Vagina (tissue), 2 donors: ENCODE measurements around the gene RAF1. TPM values are rescaled to one million over a fixed set of nuclear protein-coding genes. Genes with fewer than 3 reads are reported as not detected.
"Not testable (repeated sequence)": the region's sequence is repeated elsewhere in the genome, so short reads cannot be mapped to it uniquely, and the experiment has no call there.

Experiments
- DNase-seq, 2 donors: peaks; one replicate each; pipeline ENCODE4 v3.0.0-alpha.2; 2017; ENCODE audit errors: extremely low spot score in 2 of 2
- H3K27ac ChIP-seq: fragments of 200-600 bp; sonication (generic); one replicate; pipeline ENCODE4 v1.5.1; 2019
- H3K27me3 ChIP-seq: fragments of 200-600 bp; sonication (generic); one replicate; pipeline ENCODE4 v1.5.1; 2019
- H3K36me3 ChIP-seq, 2 donors: fragments of 200-600 bp; sonication (generic); one replicate each; pipeline ENCODE4 v1.5.1; 2017 to 2019
- H3K4me1 ChIP-seq: fragments of 200-600 bp; sonication (generic); one replicate; pipeline ENCODE4 v1.5.1; 2019
- H3K4me3 ChIP-seq, 2 donors: fragments of 200-600 bp; sonication (generic); 1 replicate in 1 of 2; 2 replicates in 1 of 2; pipeline ENCODE4 v1.5.1; 2016 to 2019
- H3K9me3 ChIP-seq: fragments of 200-600 bp; sonication (generic); one replicate; pipeline ENCODE4 v1.5.1; 2019
- POLR2A ChIP-seq, 2 donors: fragments of 450-650 bp; IDR thresholded peaks; one replicate each; pipeline ENCODE4 v1.6.1; 2017; ENCODE audit warnings: antibody characterized with exemption in 2 of 2, mild to moderate bottlenecking in 2 of 2, moderate library complexity in 2 of 2
- POLR2AphosphoS5 ChIP-seq, 2 donors: sonication (generic); formaldehyde crosslinking; IDR thresholded peaks; one replicate each; pipeline ENCODE4 v1.9.0; 2017; ENCODE audit warnings: antibody characterized with exemption in 2 of 2, mild to moderate bottlenecking in 2 of 2, low read depth in 1 of 2; ENCODE audit not compliant: insufficient read depth in 1 of 2
- intact Hi-C: fragments of 100-400 bp; cut with DNase I; formaldehyde crosslinking; loops from one replicate; pipeline ENCODE4 v1.15.1; 2023
- total RNA-seq: library from RNA; depleted of rRNA; stranded (reverse); fragments of >200 nt; gene quantifications from one replicate; pipeline ENCODE4 v1.2.3, GENCODE V29; 2016
- TF ChIP-seq, protein P1 (sequence below), 3 experiments: fragments of 450-650 bp in 2 of 3; fragments of 200-600 bp in 1 of 3; sonication (generic) in 1 of 3; IDR thresholded peaks; one replicate each; pipeline ENCODE4 v1.5.1; 2017 to 2019; ENCODE audit warnings: antibody characterized with exemption in 3 of 3, mild to moderate bottlenecking in 2 of 3, moderate library complexity in 2 of 3

Gene RAF1
- total RNA-seq, 1 donor from 2014 or later, result 89.6 TPM

GRCh38 chr3:12556314-12556689, 107.6 kb downstream of the RAF1 start:
- H3K27me3 ChIP-seq, result no peaks in the 10 kb centered on the region
- no peak for DNase-seq
- peak overlapping the region; percentile 95 for H3K27ac ChIP-seq
- intact Hi-C loops, result no loop called here
- TF ChIP-seq POLR2A (IDR thresholded peaks at IDR 0.05) (no peak), POLR2AphosphoS5 (IDR thresholded peaks at IDR 0.05; ENCODE audit: insufficient read depth in 1 of 2, low read depth in 1 of 2) (no peak)
- TF ChIP-seq, protein P1, sequence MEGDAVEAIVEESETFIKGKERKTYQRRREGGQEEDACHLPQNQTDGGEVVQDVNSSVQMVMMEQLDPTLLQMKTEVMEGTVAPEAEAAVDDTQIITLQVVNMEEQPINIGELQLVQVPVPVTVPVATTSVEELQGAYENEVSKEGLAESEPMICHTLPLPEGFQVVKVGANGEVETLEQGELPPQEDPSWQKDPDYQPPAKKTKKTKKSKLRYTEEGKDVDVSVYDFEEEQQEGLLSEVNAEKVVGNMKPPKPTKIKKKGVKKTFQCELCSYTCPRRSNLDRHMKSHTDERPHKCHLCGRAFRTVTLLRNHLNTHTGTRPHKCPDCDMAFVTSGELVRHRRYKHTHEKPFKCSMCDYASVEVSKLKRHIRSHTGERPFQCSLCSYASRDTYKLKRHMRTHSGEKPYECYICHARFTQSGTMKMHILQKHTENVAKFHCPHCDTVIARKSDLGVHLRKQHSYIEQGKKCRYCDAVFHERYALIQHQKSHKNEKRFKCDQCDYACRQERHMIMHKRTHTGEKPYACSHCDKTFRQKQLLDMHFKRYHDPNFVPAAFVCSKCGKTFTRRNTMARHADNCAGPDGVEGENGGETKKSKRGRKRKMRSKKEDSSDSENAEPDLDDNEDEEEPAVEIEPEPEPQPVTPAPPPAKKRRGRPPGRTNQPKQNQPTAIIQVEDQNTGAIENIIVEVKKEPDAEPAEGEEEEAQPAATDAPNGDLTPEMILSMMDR (IDR thresholded peaks at IDR 0.05), result no peak
- H3K4me1 ChIP-seq, result peaks cover 54% of the 10 kb centered on the region
- H3K36me3 ChIP-seq, result no peaks in the 10 kb centered on the region
- H3K4me3 ChIP-seq, result peak overlapping the region; percentile 78 to 87
- H3K9me3 ChIP-seq, result no peaks in the 10 kb centered on the region

DNA sequence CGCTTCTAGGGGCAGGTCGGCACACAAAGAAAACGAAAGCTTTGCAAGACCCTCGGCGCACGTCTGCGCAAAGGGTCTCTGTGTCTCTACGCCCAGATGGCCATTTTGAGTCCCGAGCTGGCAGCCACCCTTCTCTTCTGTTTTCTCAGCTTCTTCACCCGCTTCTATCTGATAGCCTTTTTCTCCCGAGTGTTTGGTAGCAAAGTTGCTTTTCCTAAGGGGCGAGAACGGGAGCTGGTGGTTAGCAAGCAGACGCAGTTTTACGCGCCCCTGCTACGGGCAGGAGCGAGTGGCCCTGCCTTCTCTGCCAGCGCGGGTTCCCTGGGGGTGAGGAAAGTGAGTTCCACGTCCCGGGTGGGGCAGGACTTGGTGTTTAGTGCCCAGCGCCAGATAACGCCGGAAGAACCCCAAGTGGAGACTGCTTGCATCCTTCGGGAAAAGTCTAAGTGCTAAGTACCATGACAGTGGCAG, 110.0 kb downstream of the RAF1 start:
- no peak for TF ChIP-seq POLR2A (IDR thresholded peaks at IDR 0.05)
- peak in 1 of 2 donors; percentile 13 for TF ChIP-seq POLR2AphosphoS5 (IDR thresholded peaks at IDR 0.05; ENCODE audit: insufficient read depth in 1 of 2, low read depth in 1 of 2)
- TF ChIP-seq, protein P1 (IDR thresholded peaks at IDR 0.05), result no peak
- Histone ChIP-seq H3K4me1 (peaks cover 30% of the 10 kb centered on the region), H3K9me3 (no peaks in the 10 kb centered on the region), H3K27me3 (no peaks in the 10 kb centered on the region), H3K4me3 (peak overlapping the region; percentile 35 to 42), H3K27ac (no peak overlapping the region), H3K36me3 (no peaks in the 10 kb centered on the region)
- no peak for DNase-seq
- intact Hi-C loops, result no loop called here

DNA sequence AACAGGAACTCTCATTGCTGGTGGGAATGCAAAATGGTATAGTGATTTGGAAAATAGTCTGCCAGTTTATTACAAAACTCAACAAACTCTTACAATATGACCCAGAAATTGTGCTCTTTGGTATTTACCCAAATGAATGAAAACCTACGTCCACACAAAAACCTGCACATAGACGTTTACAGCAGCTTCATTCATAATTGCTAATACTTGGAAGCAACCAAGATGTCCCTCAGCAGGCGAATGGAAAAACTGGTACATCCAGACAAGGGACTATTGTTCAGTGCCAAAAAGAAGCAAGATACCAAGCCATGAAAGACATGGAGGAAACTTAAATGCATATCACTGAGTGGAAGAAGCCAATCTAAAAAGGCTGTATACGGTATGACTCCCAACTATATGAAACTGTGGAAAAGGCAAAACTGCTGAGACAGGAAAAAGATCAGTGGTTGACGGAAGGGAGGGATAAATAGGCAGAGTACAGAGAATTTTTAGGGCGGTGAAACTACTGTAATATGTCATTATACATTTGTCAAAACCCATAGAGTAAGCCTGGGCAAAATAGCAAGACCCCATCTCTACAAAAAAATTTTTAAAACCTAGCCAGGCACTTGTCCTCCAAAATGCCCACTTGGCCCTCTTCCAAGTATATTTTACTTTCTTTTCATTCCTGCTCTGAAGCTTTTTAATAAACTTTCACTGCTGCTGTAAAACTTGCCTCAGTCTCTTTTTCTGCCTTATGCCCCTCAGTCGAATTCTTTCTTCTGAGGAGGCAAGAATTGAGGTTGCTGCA, 113.8 kb downstream of the RAF1 start:
- Histone ChIP-seq H3K36me3 (no peaks in the 10 kb centered on the region), H3K27me3 (no peaks in the 10 kb centered on the region), H3K4me3 (no peak overlapping the region), H3K27ac (no peak overlapping the region), H3K4me1 (peaks cover 6% of the 10 kb centered on the region), H3K9me3 (no peaks in the 10 kb centered on the region)
- no peak for TF ChIP-seq POLR2AphosphoS5 (IDR thresholded peaks at IDR 0.05; ENCODE audit: insufficient read depth in 1 of 2, low read depth in 1 of 2)
- TF ChIP-seq, protein P1 (IDR thresholded peaks at IDR 0.05), result no peak
- no peak for TF ChIP-seq POLR2A (IDR thresholded peaks at IDR 0.05)
- no peak for DNase-seq
- intact Hi-C loops, result no loop called here

- no peak for DNase-seq
- no peaks in the 10 kb centered on the region for H3K4me1 ChIP-seq
- H3K36me3 ChIP-seq, result peaks cover 0 to 2% of the 10 kb centered on the region in 2 donors
- H3K4me3 ChIP-seq, result no peak within 1 kb of the TSS
- H3K9me3 ChIP-seq, result no peaks in the 10 kb centered on the region
- H3K27ac ChIP-seq, result no peak within 1 kb of the TSS
- H3K27me3 ChIP-seq, result no peaks in the 10 kb centered on the region
- intact Hi-C loops, result no loop called here
- TF ChIP-seq POLR2A (IDR thresholded peaks at IDR 0.05), result no peak
- TF ChIP-seq POLR2AphosphoS5 (IDR thresholded peaks at IDR 0.05; ENCODE audit: insufficient read depth in 1 of 2, low read depth in 1 of 2), result peak in 1 of 2 donors; percentile 11
Measured at GRCh38 chr3:12545473-12545791, 118.5 kb downstream of the RAF1 start, which contains the start of gene MKRN2OS. Gene MKRN2OS (minus strand): TSS chr3:12545499. CDS start chr3:12545464, 35 bp downstream.

DNA sequence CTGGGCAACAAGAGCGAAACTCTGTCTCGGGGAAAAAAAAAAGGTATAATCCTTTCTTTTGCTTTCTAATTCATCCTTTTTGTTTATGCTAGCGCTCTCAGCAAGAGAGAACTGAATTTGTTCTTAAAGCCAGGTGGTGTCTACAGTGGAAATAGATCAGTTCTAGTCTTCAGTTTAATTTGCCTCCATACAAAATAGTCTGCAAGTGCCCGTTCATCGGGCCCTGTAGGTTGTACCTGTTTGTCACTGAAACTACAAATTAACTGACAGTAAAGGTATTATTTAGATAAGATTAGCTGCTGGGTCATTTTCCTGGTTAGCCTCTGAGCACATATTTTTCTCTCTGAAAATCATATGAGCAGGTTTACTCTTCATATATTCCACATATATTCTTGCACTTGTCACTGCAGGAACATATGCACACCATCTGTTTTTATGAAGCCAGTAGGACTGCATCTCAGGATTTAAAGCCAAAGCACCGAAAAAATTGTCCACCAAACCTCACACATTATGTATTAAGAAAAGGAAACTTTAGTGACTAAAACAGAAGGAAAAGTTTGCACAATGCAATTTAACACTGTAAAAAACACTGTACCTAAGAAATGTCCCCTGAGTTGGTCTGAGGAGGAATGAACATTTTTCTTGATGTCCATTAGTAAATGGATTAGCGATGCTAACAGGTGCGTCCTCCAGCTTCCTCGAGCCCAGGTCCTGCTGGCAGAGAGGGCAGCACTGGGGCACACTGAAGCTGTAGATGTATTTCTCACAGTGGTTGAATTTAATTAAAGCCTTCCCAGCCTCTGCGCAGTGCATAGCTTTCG, 119.1 kb downstream of the RAF1 start:
- H3K4me3 ChIP-seq, result no peak overlapping the region
- no peak for DNase-seq
- no peaks in the 10 kb centered on the region for H3K4me1 ChIP-seq
- no peak overlapping the region for H3K27ac ChIP-seq
- TF ChIP-seq POLR2A (IDR thresholded peaks at IDR 0.05), result no peak
- TF ChIP-seq, protein P1 (IDR thresholded peaks at IDR 0.05), result no peak
- no peak for TF ChIP-seq POLR2AphosphoS5 (IDR thresholded peaks at IDR 0.05; ENCODE audit: insufficient read depth in 1 of 2, low read depth in 1 of 2)
- H3K9me3 ChIP-seq, result no peaks in the 10 kb centered on the region
- intact Hi-C loops, result no loop called here
- H3K36me3 ChIP-seq, result peaks cover 0 to 7% of the 10 kb centered on the region in 2 donors
- H3K27me3 ChIP-seq, result no peaks in the 10 kb centered on the region

- DNase-seq, H3K36me3 ChIP-seq, H3K27ac ChIP-seq, H3K27me3 ChIP-seq, intact Hi-C loops, H3K9me3 ChIP-seq, H3K4me3 ChIP-seq, H3K4me1 ChIP-seq: not testable (repeated sequence)
Measured at GRCh38 chr3:12543497-12543896, 120.4 kb downstream of the RAF1 start.
